Panc1 (cell line): ENCODE results near the gene PTTG1IP.
"Not testable (repeated sequence)": the region's sequence is repeated elsewhere in the genome, so short reads cannot be mapped to it uniquely, and the experiment has no call there.

ENCODE experiments used
- POLR2AphosphoS5 ChIP-seq: IDR thresholded peaks from 2 replicates; pipeline ENCODE4 v1.6.1; 2012; ENCODE audit warnings: mild to moderate bottlenecking, low read depth, low read length, moderate library complexity
- SIN3A ChIP-seq: IDR thresholded peaks from 2 replicates; pipeline ENCODE4 v1.6.1; 2012; ENCODE audit warnings: low read depth, mild to moderate bottlenecking, low read length, moderate library complexity, borderline replicate concordance; ENCODE audit not compliant: insufficient read depth
- TF ChIP-seq, protein P1 (sequence below): fragments of 450-650 bp; IDR thresholded peaks from 2 replicates; pipeline ENCODE4 v1.5.1; 2017; ENCODE audit warnings: mild to moderate bottlenecking

DNA sequence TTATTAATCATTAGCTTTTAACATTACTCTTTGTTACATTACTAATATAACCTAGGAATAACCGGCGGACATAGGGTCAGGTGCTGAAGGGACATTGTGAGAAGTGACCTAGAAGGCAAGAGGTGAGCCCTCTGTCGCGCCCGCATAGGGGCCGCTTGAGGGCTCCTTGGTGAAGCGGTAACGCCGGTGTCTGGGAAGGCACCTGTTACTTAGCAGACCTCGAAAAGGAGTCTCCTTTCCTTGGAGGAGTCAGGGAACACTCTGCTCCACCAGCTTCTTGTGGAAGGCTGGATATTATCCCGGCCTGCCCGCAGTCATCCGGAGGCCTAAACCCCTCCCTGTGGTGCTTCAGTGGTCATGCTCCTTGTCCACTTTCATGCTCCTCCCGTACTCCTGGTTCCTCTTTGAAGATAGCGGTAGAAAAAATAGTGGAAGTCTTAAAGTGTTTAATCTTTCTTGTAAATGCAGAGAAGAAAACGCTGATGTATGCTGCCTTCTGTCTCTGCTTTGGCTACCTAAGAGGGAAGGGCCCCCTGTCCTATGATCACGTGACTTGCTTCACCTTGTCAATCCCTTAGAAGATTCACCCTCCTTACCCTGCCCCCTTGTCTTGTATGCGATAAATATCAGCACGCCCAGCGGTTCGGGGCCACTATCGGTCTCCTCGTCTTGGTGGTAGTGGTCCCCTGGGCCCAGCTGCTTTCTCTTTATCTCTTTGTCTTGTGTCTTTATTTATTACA is 40.8 kb downstream of the PTTG1IP start:
- TF ChIP-seq POLR2AphosphoS5, SIN3A: not testable (repeated sequence)
- TF ChIP-seq, protein P1, sequence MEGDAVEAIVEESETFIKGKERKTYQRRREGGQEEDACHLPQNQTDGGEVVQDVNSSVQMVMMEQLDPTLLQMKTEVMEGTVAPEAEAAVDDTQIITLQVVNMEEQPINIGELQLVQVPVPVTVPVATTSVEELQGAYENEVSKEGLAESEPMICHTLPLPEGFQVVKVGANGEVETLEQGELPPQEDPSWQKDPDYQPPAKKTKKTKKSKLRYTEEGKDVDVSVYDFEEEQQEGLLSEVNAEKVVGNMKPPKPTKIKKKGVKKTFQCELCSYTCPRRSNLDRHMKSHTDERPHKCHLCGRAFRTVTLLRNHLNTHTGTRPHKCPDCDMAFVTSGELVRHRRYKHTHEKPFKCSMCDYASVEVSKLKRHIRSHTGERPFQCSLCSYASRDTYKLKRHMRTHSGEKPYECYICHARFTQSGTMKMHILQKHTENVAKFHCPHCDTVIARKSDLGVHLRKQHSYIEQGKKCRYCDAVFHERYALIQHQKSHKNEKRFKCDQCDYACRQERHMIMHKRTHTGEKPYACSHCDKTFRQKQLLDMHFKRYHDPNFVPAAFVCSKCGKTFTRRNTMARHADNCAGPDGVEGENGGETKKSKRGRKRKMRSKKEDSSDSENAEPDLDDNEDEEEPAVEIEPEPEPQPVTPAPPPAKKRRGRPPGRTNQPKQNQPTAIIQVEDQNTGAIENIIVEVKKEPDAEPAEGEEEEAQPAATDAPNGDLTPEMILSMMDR, result not testable (repeated sequence)
